ENCODE data around the gene EFCAB9.
"Not testable (repeated sequence)": the region's sequence is repeated elsewhere in the genome, so short reads cannot be mapped to it uniquely, and the experiment has no call there.

DNA sequence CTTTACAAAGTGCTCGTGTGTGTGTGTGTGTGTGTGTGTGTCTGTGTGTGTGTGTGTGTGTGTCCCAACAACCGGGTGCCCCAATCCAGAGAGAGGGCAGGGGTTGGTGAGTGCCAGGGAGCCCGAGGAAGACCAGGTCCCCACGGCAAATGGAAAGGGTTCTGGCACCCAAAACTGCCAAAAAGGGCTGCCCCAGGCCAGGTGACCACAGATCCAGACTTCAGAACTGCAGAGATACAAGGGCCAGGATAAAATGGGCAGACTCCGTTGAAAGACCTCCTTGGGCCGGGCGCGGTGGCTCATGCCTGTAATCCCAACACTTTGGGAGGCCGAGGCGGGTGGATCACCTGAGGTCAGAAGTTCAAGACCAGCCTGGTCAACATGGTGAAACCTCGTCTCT, 44.5 kb upstream of the EFCAB9 start:
- TF ChIP-seq CTCF (conservative IDR thresholded peaks at IDR 0.05); ZFX (IDR thresholded peaks at IDR 0.05): not testable (repeated sequence)

All from C4-2B (cell line).